Cardiac muscle cell (in vitro differentiated cells and primary cell): ENCODE data around the gene DNM3. TPM values are rescaled to one million over a fixed set of nuclear protein-coding genes. Genes with fewer than 3 reads are reported as not detected.

ENCODE experiments used
- DNase-seq, 2 donors: peaks; one replicate each; pipeline versions ENCODE4 v3.0.0 to v3.0.0-alpha.2; 2010 to 2017; ENCODE audit warnings: low read depth in 1 of 2, low spot score in 1 of 2
- H3K27ac ChIP-seq: fragments of 200-600 bp; sonication (generic); 2 replicates; pipeline ENCODE4 v1.5.1; 2016
- H3K27me3 ChIP-seq: fragments of 200-600 bp; sonication (generic); 2 replicates; pipeline ENCODE4 v1.6.0; 2016; ENCODE audit warnings: control low read depth
- H3K36me3 ChIP-seq: fragments of 200-600 bp; sonication (generic); 2 replicates; pipeline ENCODE4 v1.5.1; 2016; ENCODE audit warnings: control low read depth
- H3K4me1 ChIP-seq: fragments of 200-600 bp; sonication (generic); 2 replicates; pipeline ENCODE4 v1.8.1; 2017; ENCODE audit warnings: low read depth, mild to moderate bottlenecking, mixed run types
- H3K4me3 ChIP-seq: fragments of 200-600 bp; sonication (generic); 2 replicates; pipeline ENCODE4 v1.5.1; 2016; ENCODE audit warnings: mild to moderate bottlenecking
- H3K9me3 ChIP-seq: fragments of 200-600 bp; sonication (generic); 2 replicates; pipeline ENCODE4 v1.5.1; 2017; ENCODE audit warnings: low read depth, mild to moderate bottlenecking, control low read depth
- CTCF ChIP-seq: IDR thresholded peaks from 2 replicates; pipeline ENCODE4 v1.5.1; 2012; ENCODE audit warnings: low read depth, mild to moderate bottlenecking, low read length
- polyA plus RNA-seq: library from polyadenylated mRNA; unstranded; fragments of >200 nt; fragmentation: Nextera tagmentation; extraction: Ambion mirVana; gene quantifications from 2 replicates; pipeline ENCODE4 v1.2.1, GENCODE V29; 2016
- total RNA-seq: library from RNA; depleted of rRNA; stranded (reverse); fragments of >200 nt; gene quantifications from 2 replicates; pipeline ENCODE4 v1.2.3, GENCODE V29; 2016

DNM3 gene
- total and polyA plus RNA-seq, 2 experiments from 2014 or later, result 0.42 TPM; not detected in 1

GRCh38 chr1:172446547-172446946 lies 605.2 kb downstream of the DNM3 start:
- no peak for TF ChIP-seq CTCF
- no peak for DNase-seq
- H3K4me1 ChIP-seq, result peaks cover 20% of the 10 kb centered on the region
- H3K9me3 ChIP-seq, result no peaks in the 10 kb centered on the region
- no peaks in the 10 kb centered on the region for H3K27me3 ChIP-seq
- no peak overlapping the region for H3K27ac ChIP-seq
- no peak overlapping the region for H3K4me3 ChIP-seq
- no peaks in the 10 kb centered on the region for H3K36me3 ChIP-seq

- Histone ChIP-seq H3K9me3 (no peaks in the 10 kb centered on the region), H3K4me3 (no peak overlapping the region), H3K36me3 (no peaks in the 10 kb centered on the region), H3K4me1 (peaks cover 29% of the 10 kb centered on the region), H3K27me3 (no peaks in the 10 kb centered on the region), H3K27ac (no peak overlapping the region)
- DNase-seq, result peak in 1 of 2 donors; percentile 60
- no peak for TF ChIP-seq CTCF
Observed at GRCh38 chr1:172447641-172448040, 606.3 kb downstream of the DNM3 start.

GRCh38 chr1:172448995-172449584 lies 607.8 kb downstream of the DNM3 start:
- Histone ChIP-seq H3K36me3 (no peaks in the 10 kb centered on the region), H3K27ac (no peak overlapping the region), H3K4me1 (peaks cover 37% of the 10 kb centered on the region), H3K4me3 (no peak overlapping the region), H3K9me3 (no peaks in the 10 kb centered on the region), H3K27me3 (no peaks in the 10 kb centered on the region)
- peak in 1 of 2 donors; percentile 21 for DNase-seq
- TF ChIP-seq CTCF, result no peak

GRCh38 chr1:172449585-172450523 lies 608.6 kb downstream of the DNM3 start:
- peaks cover 39% of the 10 kb centered on the region for H3K4me1 ChIP-seq
- no peaks in the 10 kb centered on the region for H3K36me3 ChIP-seq
- no peaks in the 10 kb centered on the region for H3K27me3 ChIP-seq
- peak overlapping the region; percentile 84 for H3K27ac ChIP-seq
- DNase-seq, result peak; percentile 77 to 86
- peak; percentile 87 for TF ChIP-seq CTCF
- H3K4me3 ChIP-seq, result no peak overlapping the region
- no peaks in the 10 kb centered on the region for H3K9me3 ChIP-seq

- no peak for DNase-seq
- no peaks in the 10 kb centered on the region for H3K36me3 ChIP-seq
- H3K27ac ChIP-seq, result peak overlapping the region; percentile 84
- H3K9me3 ChIP-seq, result no peaks in the 10 kb centered on the region
- no peaks in the 10 kb centered on the region for H3K27me3 ChIP-seq
- peaks cover 39% of the 10 kb centered on the region for H3K4me1 ChIP-seq
- no peak for TF ChIP-seq CTCF
- no peak overlapping the region for H3K4me3 ChIP-seq
Observed at GRCh38 chr1:172450524-172450885, 609.2 kb downstream of the DNM3 start.
